Osteocyte (in vitro differentiated cells): ENCODE results near the gene RBM11. TPM values are rescaled to one million over a fixed set of nuclear protein-coding genes. Genes with fewer than 3 reads are reported as not detected.
"Not testable (repeated sequence)": the region's sequence is repeated elsewhere in the genome, so short reads cannot be mapped to it uniquely, and the experiment has no call there.

Source experiments
- DNase-seq: peaks from one replicate; pipeline ENCODE4 v3.0.0; 2021; ENCODE audit warnings: mixed read lengths; ENCODE audit not compliant: unreplicated experiment; ENCODE audit errors: extremely low spot score
- H3K27ac Mint-ChIP-seq: one replicate; pipeline ENCODE4 v1.8.0; 2021; ENCODE audit warnings: mild to moderate bottlenecking, mixed read lengths; ENCODE audit not compliant: unreplicated experiment
- H3K27me3 Mint-ChIP-seq: one replicate; pipeline ENCODE4 v1.8.0; 2021; ENCODE audit warnings: mixed read lengths; ENCODE audit not compliant: unreplicated experiment
- H3K36me3 Mint-ChIP-seq: one replicate; pipeline ENCODE4 v1.8.0; 2021; ENCODE audit warnings: mixed read lengths; ENCODE audit not compliant: unreplicated experiment
- H3K4me1 Mint-ChIP-seq: one replicate; pipeline ENCODE4 v1.8.0; 2021; ENCODE audit warnings: mixed read lengths; ENCODE audit not compliant: unreplicated experiment
- H3K4me3 Mint-ChIP-seq: one replicate; pipeline ENCODE4 v1.8.0; 2021; ENCODE audit warnings: mild to moderate bottlenecking, moderate library complexity, mixed read lengths; ENCODE audit not compliant: unreplicated experiment
- H3K9me3 Mint-ChIP-seq: one replicate; pipeline ENCODE4 v1.8.0; 2021; ENCODE audit warnings: mixed read lengths; ENCODE audit not compliant: unreplicated experiment
- CTCF ChIP-seq: fragments of 200-600 bp; sonication (generic); IDR thresholded peaks from 2 replicates; pipeline ENCODE4 v1.5.0; 2021; ENCODE audit warnings: antibody characterized with exemption, mild to moderate bottlenecking, moderate library complexity
- long read RNA-seq: library from polyadenylated mRNA; unstranded; transcript quantifications from one replicate; pipeline ENCODE4 v2.0.0, GENCODE V29; 2021
- total RNA-seq: library from RNA; stranded (reverse); gene quantifications from 2 replicates; pipeline ENCODE4 v1.2.1, GENCODE V29; 2021

RBM11 gene
- total RNA-seq, result not detected in 2 replicates
- long read RNA-seq, result 0 reads

- DNase-seq, result no peak
- H3K27me3 Mint-ChIP-seq, result peaks cover 7% of the 10 kb centered on the region
- no peaks in the 10 kb centered on the region for H3K9me3 Mint-ChIP-seq
- H3K4me3 Mint-ChIP-seq, result peak within 1 kb of the TSS; percentile 59
- no peaks in the 10 kb centered on the region for H3K36me3 Mint-ChIP-seq
- no peaks in the 10 kb centered on the region for H3K4me1 Mint-ChIP-seq
- H3K27ac Mint-ChIP-seq, result no peak within 1 kb of the TSS
- no peak for TF ChIP-seq CTCF
These were observed at the start of gene RBM11 for GRCh38 chr21:14215971-14216641. TSS of gene RBM11 (plus strand) at chr21:14216157. CDS start at chr21:14216187, 30 bp downstream.

- peaks cover 11% of the 10 kb centered on the region for H3K9me3 Mint-ChIP-seq
- H3K4me1 Mint-ChIP-seq, DNase-seq, H3K27me3 Mint-ChIP-seq, H3K4me3 Mint-ChIP-seq, H3K36me3 Mint-ChIP-seq, H3K27ac Mint-ChIP-seq: not testable (repeated sequence)
These were observed 49.3 kb upstream of the RBM11 start for GRCh38 chr21:14166463-14167223.

- no peak overlapping the region for H3K4me3 Mint-ChIP-seq
- no peaks in the 10 kb centered on the region for H3K36me3 Mint-ChIP-seq
- H3K9me3 Mint-ChIP-seq, result no peaks in the 10 kb centered on the region
- H3K27me3 Mint-ChIP-seq, result no peaks in the 10 kb centered on the region
- no peak for TF ChIP-seq CTCF
- H3K27ac Mint-ChIP-seq, result no peak overlapping the region
- no peak for DNase-seq
- no peaks in the 10 kb centered on the region for H3K4me1 Mint-ChIP-seq
These were observed 9.7 kb upstream of the RBM11 start for GRCh38 chr21:14206222-14206621.

GRCh38 chr21:14210738-14211137, 5.2 kb upstream of the RBM11 start, which contains the start of gene LIPI:
TSS of gene LIPI (minus strand) at chr21:14210955. CDS start at chr21:14210845, 110 bp downstream.
- Mint-ChIP-seq H3K36me3 (no peaks in the 10 kb centered on the region), H3K27ac (no peak within 1 kb of the TSS), H3K4me3 (no peak within 1 kb of the TSS), H3K27me3 (no peaks in the 10 kb centered on the region), H3K4me1 (no peaks in the 10 kb centered on the region), H3K9me3 (no peaks in the 10 kb centered on the region)
- no peak for TF ChIP-seq CTCF
- no peak for DNase-seq

GRCh38 chr21:14213164-14213563, 2.8 kb upstream of the RBM11 start:
- H3K36me3 Mint-ChIP-seq, result no peaks in the 10 kb centered on the region
- H3K27me3 Mint-ChIP-seq, result peaks cover 7% of the 10 kb centered on the region

More at GRCh38 chr21:14213164-14213563, 2.8 kb upstream of the RBM11 start:
- TF ChIP-seq CTCF, result no peak
- Mint-ChIP-seq H3K9me3 (no peaks in the 10 kb centered on the region), H3K4me3 (no peak overlapping the region), H3K27ac (no peak overlapping the region), H3K4me1 (no peaks in the 10 kb centered on the region)
- no peak for DNase-seq
